DND-41 (cell line): Measurements from ENCODE around the gene MCOLN3.

ENCODE experiments used
- ATAC-seq: fragments of 200-7000 bp; cut with Tn5 transposase; 3 replicates; pipeline ENCODE4 v1.9.1; 2021; ENCODE audit warnings: low read depth; ENCODE audit not compliant: insufficient read depth
- DNase-seq: peaks from one replicate; pipeline ENCODE4 v3.0.0-alpha.2; 2020
- H2AFZ ChIP-seq: 2 replicates; pipeline ENCODE4 v1.6.0; 2012; ENCODE audit warnings: low read depth, low read length
- H3K27ac ChIP-seq: 2 replicates; pipeline ENCODE4 v1.5.1; 2012; ENCODE audit warnings: low read length, inconsistent platforms
- H3K27me3 ChIP-seq: fragments of 200-600 bp; sonication (generic); 2 replicates; pipeline ENCODE4 v1.6.0; 2012; ENCODE audit warnings: low read length, mild to moderate bottlenecking, inconsistent platforms; ENCODE audit not compliant: insufficient read depth, poor library complexity
- H3K36me3 ChIP-seq: 2 replicates; pipeline ENCODE4 v1.5.1; 2012; ENCODE audit warnings: low read length, inconsistent platforms; ENCODE audit not compliant: insufficient read depth
- H3K4me1 ChIP-seq: 2 replicates; pipeline ENCODE4 v1.5.1; 2012; ENCODE audit warnings: mild to moderate bottlenecking, low read length; ENCODE audit not compliant: insufficient read depth
- H3K4me2 ChIP-seq: 2 replicates; pipeline ENCODE4 v1.6.0; 2012; ENCODE audit warnings: mild to moderate bottlenecking, moderate library complexity, low read length, inconsistent platforms; ENCODE audit not compliant: insufficient read depth
- H3K4me3 ChIP-seq, 2 experiments: fragments of 200-600 bp in 1 of 2; shearing (Covaris generic) in 1 of 2; 2 replicates each; pipeline ENCODE4 v1.5.1; 2012 to 2016; ENCODE audit warnings: inconsistent platforms in 2 of 2, low read length in 2 of 2, mild to moderate bottlenecking in 2 of 2, low read depth in 1 of 2, moderate library complexity in 1 of 2
- H3K79me2 ChIP-seq: 2 replicates; pipeline ENCODE4 v1.6.0; 2012; ENCODE audit warnings: low read length, inconsistent platforms; ENCODE audit not compliant: insufficient read depth
- H3K9ac ChIP-seq: 2 replicates; pipeline ENCODE4 v1.6.0; 2012; ENCODE audit warnings: low read depth, mild to moderate bottlenecking, inconsistent platforms, low read length, moderate library complexity
- H3K9me3 ChIP-seq: 2 replicates; pipeline ENCODE4 v1.5.1; 2012; ENCODE audit warnings: low read length, moderate library complexity, mild to moderate bottlenecking, inconsistent platforms; ENCODE audit not compliant: insufficient read depth, severe bottlenecking
- H4K20me1 ChIP-seq: 2 replicates; pipeline ENCODE4 v1.6.0; 2012; ENCODE audit warnings: low read length; ENCODE audit not compliant: insufficient read depth
- EZH2 ChIP-seq: IDR thresholded peaks from 3 replicates; pipeline ENCODE4 v1.6.1; 2012; ENCODE audit warnings: borderline replicate concordance, low read depth, mild to moderate bottlenecking, moderate library complexity, low read length, inconsistent platforms; ENCODE audit not compliant: severe bottlenecking
- TF ChIP-seq, protein P1 (sequence below): IDR thresholded peaks from 2 replicates; pipeline ENCODE4 v1.5.1; 2012; ENCODE audit warnings: borderline replicate concordance, low read length, moderate library complexity, mild to moderate bottlenecking; ENCODE audit not compliant: poor library complexity, severe bottlenecking; ENCODE audit errors: extremely low read depth

MCOLN3 gene, protein sequence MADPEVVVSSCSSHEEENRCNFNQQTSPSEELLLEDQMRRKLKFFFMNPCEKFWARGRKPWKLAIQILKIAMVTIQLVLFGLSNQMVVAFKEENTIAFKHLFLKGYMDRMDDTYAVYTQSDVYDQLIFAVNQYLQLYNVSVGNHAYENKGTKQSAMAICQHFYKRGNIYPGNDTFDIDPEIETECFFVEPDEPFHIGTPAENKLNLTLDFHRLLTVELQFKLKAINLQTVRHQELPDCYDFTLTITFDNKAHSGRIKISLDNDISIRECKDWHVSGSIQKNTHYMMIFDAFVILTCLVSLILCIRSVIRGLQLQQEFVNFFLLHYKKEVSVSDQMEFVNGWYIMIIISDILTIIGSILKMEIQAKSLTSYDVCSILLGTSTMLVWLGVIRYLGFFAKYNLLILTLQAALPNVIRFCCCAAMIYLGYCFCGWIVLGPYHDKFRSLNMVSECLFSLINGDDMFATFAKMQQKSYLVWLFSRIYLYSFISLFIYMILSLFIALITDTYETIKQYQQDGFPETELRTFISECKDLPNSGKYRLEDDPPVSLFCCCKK

GRCh38 chr1:85048296-85049064, at the start of gene MCOLN3:
MCOLN3 (minus strand) TSS chr1:85048500; CDS start chr1:85045360, 3,140 bp downstream.
- Histone ChIP-seq H3K27ac (no peak within 1 kb of the TSS), H3K79me2 (no peaks in the 10 kb centered on the region), H3K4me1 (peaks cover 26% of the 10 kb centered on the region), H3K4me2 (no peak within 1 kb of the TSS), H3K9ac (no peak within 1 kb of the TSS), H3K36me3 (no peaks in the 10 kb centered on the region), H3K9me3 (no peaks in the 10 kb centered on the region), H2AFZ (no peak within 1 kb of the TSS), H4K20me1 (no peaks in the 10 kb centered on the region), H3K4me3 (no peak within 1 kb of the TSS), H3K27me3 (no peaks in the 10 kb centered on the region)
- no peak for DNase-seq
- ATAC-seq: no peak
- TF ChIP-seq, protein P1, sequence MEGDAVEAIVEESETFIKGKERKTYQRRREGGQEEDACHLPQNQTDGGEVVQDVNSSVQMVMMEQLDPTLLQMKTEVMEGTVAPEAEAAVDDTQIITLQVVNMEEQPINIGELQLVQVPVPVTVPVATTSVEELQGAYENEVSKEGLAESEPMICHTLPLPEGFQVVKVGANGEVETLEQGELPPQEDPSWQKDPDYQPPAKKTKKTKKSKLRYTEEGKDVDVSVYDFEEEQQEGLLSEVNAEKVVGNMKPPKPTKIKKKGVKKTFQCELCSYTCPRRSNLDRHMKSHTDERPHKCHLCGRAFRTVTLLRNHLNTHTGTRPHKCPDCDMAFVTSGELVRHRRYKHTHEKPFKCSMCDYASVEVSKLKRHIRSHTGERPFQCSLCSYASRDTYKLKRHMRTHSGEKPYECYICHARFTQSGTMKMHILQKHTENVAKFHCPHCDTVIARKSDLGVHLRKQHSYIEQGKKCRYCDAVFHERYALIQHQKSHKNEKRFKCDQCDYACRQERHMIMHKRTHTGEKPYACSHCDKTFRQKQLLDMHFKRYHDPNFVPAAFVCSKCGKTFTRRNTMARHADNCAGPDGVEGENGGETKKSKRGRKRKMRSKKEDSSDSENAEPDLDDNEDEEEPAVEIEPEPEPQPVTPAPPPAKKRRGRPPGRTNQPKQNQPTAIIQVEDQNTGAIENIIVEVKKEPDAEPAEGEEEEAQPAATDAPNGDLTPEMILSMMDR: no peak
- no peak for TF ChIP-seq EZH2

DNA sequence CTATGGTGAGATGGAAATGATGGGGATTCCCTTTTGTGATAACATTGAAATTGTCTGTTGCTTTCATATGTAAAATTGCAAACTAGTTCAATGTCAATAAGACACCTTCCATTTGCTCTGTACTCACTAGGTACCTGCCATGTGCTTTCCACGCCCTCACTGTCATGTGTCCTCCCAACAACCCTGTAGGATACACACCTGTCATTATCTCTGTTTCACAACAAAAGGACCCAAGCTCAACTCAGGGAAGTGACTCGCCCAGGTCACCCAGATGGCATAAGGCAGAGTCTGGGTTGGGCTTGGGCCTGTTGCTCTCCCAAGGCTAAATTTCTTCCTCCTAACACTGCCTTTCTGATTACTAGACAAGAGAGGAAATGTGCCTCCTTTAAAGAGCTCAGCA, 45.3 kb upstream of the MCOLN3 start:
- ATAC-seq (no peak), DNase-seq (no peak)
- TF ChIP-seq, protein P1: no peak
- TF ChIP-seq EZH2: no peak
- H3K4me2 ChIP-seq: no peak overlapping the region
- H3K27ac ChIP-seq: no peak overlapping the region
- no peak overlapping the region for H2AFZ ChIP-seq
- no peak overlapping the region for H3K9ac ChIP-seq
- no peaks in the 10 kb centered on the region for H3K79me2 ChIP-seq
- no peaks in the 10 kb centered on the region for H3K27me3 ChIP-seq
- no peaks in the 10 kb centered on the region for H3K36me3 ChIP-seq
- peaks cover 19% of the 10 kb centered on the region for H3K4me1 ChIP-seq
- H4K20me1 ChIP-seq: no peaks in the 10 kb centered on the region
- H3K4me3 ChIP-seq: no peak overlapping the region
- H3K9me3 ChIP-seq: no peaks in the 10 kb centered on the region

DNA sequence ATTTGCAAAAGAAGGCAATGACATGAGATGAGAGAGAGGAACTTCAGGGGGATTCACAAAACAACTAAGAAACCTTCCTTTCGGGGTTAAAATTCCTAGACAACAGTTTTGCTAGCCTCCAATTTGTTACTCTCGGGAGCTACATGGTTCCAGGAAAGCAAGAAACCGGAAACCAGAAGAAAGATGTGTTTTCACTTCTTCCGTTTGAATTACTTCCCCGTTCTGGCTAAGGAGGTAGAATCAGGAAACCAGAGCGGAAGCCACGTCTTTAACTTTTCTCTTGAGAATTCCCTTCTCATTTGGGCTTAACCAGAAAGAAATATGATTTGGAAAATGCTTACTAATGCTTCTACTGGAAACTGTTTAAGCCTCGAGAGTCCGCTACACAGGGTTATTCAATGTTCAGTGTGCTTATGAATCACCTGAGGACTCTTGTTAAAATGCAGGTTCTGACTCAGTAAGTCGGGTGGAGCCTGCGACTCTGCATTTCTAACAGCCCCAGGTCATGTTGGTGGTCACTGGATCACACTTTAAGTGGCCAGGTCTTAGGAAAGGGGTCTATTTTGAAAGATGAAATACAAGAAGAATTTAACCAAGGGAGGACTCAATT, 43.5 kb upstream of the MCOLN3 start:
- Histone ChIP-seq H3K36me3 (no peaks in the 10 kb centered on the region), H3K4me3 (peak overlapping the region in 1 of 2 experiments; percentile 19; a peak in 1 of 4 replicates), H3K9ac (peak overlapping the region; percentile 16; the same call in 1 of the 2 replicates), H3K27ac (peak overlapping the region; percentile 53; the same call in 1 of the 2 replicates), H4K20me1 (no peaks in the 10 kb centered on the region), H3K4me2 (peak overlapping the region; percentile 54), H3K9me3 (no peaks in the 10 kb centered on the region), H3K79me2 (no peaks in the 10 kb centered on the region), H2AFZ (peak overlapping the region; percentile 64), H3K27me3 (no peaks in the 10 kb centered on the region), H3K4me1 (peaks cover 19% of the 10 kb centered on the region)
- TF ChIP-seq EZH2: no peak
- TF ChIP-seq, protein P1: no peak
- ATAC-seq (peak; percentile 75), DNase-seq (peak; percentile 9)
